ENCODE results near the gene LYPD6. TPM values are rescaled to one million over a fixed set of nuclear protein-coding genes. Genes with fewer than 3 reads are reported as not detected.
A peak's percentile ranks its signal among the peaks of the same experiment; 100 is the strongest.

The LYPD6 gene
- polyA plus RNA-seq, 1 of the 3 experiments (the other 2 are of a cell fraction), result 8.1 TPM

DNA sequence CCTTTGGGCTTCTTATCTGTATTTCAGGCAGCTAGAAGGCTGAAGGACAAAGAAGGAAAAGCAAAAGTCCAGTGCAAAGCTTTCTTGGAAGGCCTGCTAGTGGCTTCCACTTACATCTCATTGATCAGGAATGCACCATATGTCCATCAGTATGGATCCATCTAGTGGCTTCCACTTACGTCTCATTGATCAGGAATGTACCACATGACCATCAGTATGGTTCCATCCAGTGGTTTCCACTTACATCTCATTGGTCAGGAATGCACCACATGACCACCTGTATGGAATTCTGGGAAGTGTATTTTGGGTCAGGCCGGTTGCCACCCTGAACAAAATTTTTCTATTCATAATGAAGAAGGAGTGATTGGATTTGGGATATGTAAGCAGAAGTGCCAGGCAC, 70.6 kb downstream of the LYPD6 start:
- ChIA-PET POLR2A (no interaction called here), CTCF (no interaction called here)
- H3K9me3 ChIP-seq, result no peaks in the 10 kb centered on the region
- TF ChIP-seq, protein P1, sequence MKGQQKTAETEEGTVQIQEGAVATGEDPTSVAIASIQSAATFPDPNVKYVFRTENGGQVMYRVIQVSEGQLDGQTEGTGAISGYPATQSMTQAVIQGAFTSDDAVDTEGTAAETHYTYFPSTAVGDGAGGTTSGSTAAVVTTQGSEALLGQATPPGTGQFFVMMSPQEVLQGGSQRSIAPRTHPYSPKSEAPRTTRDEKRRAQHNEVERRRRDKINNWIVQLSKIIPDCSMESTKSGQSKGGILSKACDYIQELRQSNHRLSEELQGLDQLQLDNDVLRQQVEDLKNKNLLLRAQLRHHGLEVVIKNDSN (IDR thresholded peaks at IDR 0.05; ENCODE audit: borderline replicate concordance, low read depth), result peak; percentile 80
- TF ChIP-seq EP300 (IDR thresholded peaks at IDR 0.05; ENCODE audit: borderline replicate concordance in 1 of 2, low read depth in 1 of 2, low read length in 1 of 2), result no peak
- peak; percentile 34; the same call in 1 of the 2 replicates for TF ChIP-seq TCF12 (IDR thresholded peaks at IDR 0.05)
- no peaks in the 10 kb centered on the region for H3K79me2 ChIP-seq (ENCODE audit: insufficient read depth)
- DNase-seq, result no peak
- H3F3A ChIP-seq (replicated peaks; ENCODE audit: insufficient read depth), result peaks cover 3% of the 10 kb centered on the region
- WGBS (ENCODE audit: low lambda C conversion rate), result 84% methylated on average over 2 of the region's 2 CpGs
- H3K36me3 ChIP-seq (replicated peaks in 1 of 2; ENCODE audit: control insufficient read depth in 1 of 2, insufficient read depth in 2 of 2, low read length in 1 of 2), result no peaks in the 10 kb centered on the region
- H3K4me2 ChIP-seq, result no peak overlapping the region
- H3K9me2 ChIP-seq, result no peaks in the 10 kb centered on the region
- H2AFZ ChIP-seq (ENCODE audit: low read depth), result no peak overlapping the region
- no peak overlapping the region for H3K9ac ChIP-seq
- no peaks in the 10 kb centered on the region for H3K4me1 ChIP-seq (ENCODE audit: control insufficient read depth in 1 of 2, insufficient read depth in 2 of 2, low read depth in 1 of 2, low read length in 1 of 2)
- H3K27ac ChIP-seq (ENCODE audit: low read depth in 2 of 2, low read length in 1 of 2), result no peak overlapping the region
- no peak overlapping the region for H3K4me3 ChIP-seq (ENCODE audit: low read depth in 2 of 2, low read length in 1 of 2)
- H4K20me1 ChIP-seq (ENCODE audit: insufficient read depth), result no peaks in the 10 kb centered on the region
- H3K27me3 ChIP-seq (ENCODE audit: insufficient read depth), result no peaks in the 10 kb centered on the region

DNA sequence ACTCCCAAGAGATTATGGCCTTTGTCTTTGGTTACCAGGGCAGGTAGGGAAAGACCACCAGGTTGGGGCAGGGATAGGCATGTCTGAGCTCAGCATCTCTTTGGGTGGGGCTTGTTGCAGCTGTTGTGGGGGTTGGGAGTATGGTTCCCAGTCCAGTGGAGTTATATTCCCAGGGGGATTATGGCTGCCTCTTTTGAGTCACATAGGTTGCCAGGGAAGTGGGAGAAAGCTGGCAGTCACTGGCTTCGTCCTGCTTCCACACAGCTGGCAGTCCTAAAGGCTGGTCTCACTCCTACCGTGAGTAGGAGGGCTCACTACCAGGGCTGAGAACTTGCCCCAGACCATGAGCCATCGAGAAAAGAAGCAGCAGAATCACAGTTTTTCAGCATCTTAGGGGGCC, 79.1 kb downstream of the LYPD6 start:
- Histone ChIP-seq H3K9ac (no peak overlapping the region), H2AFZ (ENCODE audit: low read depth) (no peak overlapping the region), H3K79me2 (ENCODE audit: insufficient read depth) (no peaks in the 10 kb centered on the region), H3K9me2 (no peaks in the 10 kb centered on the region), H3K4me1 (ENCODE audit: control insufficient read depth in 1 of 2, insufficient read depth in 2 of 2, low read depth in 1 of 2, low read length in 1 of 2) (no peaks in the 10 kb centered on the region), H3K4me3 (ENCODE audit: low read depth in 2 of 2, low read length in 1 of 2) (no peak overlapping the region), H3K27me3 (ENCODE audit: insufficient read depth) (no peaks in the 10 kb centered on the region), H3K4me2 (no peak overlapping the region), H3K27ac (ENCODE audit: low read depth in 2 of 2, low read length in 1 of 2) (no peak overlapping the region), H3K36me3 (replicated peaks in 1 of 2; ENCODE audit: control insufficient read depth in 1 of 2, insufficient read depth in 2 of 2, low read length in 1 of 2) (no peaks in the 10 kb centered on the region), H3K9me3 (no peaks in the 10 kb centered on the region), H4K20me1 (ENCODE audit: insufficient read depth) (no peaks in the 10 kb centered on the region), H3F3A (replicated peaks; ENCODE audit: insufficient read depth) (peaks cover 10% of the 10 kb centered on the region)
- no peak for DNase-seq
- 83% methylated on average over 2 of the region's 3 CpGs for WGBS (ENCODE audit: low lambda C conversion rate)
- ChIA-PET CTCF (interaction anchor here (1.1 kb wide), 1 partner anchor 393 kb away, joined by 3 read pairs; no protein-coding TSS in a partner anchor), POLR2A (no interaction called here)
- TF ChIP-seq, protein P2, sequence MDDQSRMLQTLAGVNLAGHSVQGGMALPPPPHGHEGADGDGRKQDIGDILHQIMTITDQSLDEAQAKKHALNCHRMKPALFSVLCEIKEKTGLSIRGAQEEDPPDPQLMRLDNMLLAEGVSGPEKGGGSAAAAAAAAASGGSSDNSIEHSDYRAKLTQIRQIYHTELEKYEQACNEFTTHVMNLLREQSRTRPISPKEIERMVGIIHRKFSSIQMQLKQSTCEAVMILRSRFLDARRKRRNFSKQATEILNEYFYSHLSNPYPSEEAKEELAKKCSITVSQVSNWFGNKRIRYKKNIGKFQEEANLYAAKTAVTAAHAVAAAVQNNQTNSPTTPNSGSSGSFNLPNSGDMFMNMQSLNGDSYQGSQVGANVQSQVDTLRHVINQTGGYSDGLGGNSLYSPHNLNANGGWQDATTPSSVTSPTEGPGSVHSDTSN (IDR thresholded peaks at IDR 0.05), result no peak
- TF ChIP-seq, protein P3, sequence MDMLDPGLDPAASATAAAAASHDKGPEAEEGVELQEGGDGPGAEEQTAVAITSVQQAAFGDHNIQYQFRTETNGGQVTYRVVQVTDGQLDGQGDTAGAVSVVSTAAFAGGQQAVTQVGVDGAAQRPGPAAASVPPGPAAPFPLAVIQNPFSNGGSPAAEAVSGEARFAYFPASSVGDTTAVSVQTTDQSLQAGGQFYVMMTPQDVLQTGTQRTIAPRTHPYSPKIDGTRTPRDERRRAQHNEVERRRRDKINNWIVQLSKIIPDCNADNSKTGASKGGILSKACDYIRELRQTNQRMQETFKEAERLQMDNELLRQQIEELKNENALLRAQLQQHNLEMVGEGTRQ (IDR thresholded peaks at IDR 0.05; ENCODE audit: borderline replicate concordance, low read depth, low read length), result no peak
- no peak for TF ChIP-seq GATA2 (CRISPR knock-in tag; IDR thresholded peaks at IDR 0.05)
- no peak for TF ChIP-seq SIN3A (IDR thresholded peaks at IDR 0.05; ENCODE audit: borderline replicate concordance, low read depth, low read length)
- no peak for TF ChIP-seq POLR2AphosphoS5 (IDR thresholded peaks at IDR 0.05; ENCODE audit: low read depth, low read length)
- no peak for TF ChIP-seq RXRA (IDR thresholded peaks at IDR 0.05; ENCODE audit: borderline replicate concordance, low read depth)
- no peak for TF ChIP-seq TCF12 (IDR thresholded peaks at IDR 0.05)
- TF ChIP-seq RCOR1 (IDR thresholded peaks at IDR 0.05; ENCODE audit: low read length), result no peak
- TF ChIP-seq, protein P4, sequence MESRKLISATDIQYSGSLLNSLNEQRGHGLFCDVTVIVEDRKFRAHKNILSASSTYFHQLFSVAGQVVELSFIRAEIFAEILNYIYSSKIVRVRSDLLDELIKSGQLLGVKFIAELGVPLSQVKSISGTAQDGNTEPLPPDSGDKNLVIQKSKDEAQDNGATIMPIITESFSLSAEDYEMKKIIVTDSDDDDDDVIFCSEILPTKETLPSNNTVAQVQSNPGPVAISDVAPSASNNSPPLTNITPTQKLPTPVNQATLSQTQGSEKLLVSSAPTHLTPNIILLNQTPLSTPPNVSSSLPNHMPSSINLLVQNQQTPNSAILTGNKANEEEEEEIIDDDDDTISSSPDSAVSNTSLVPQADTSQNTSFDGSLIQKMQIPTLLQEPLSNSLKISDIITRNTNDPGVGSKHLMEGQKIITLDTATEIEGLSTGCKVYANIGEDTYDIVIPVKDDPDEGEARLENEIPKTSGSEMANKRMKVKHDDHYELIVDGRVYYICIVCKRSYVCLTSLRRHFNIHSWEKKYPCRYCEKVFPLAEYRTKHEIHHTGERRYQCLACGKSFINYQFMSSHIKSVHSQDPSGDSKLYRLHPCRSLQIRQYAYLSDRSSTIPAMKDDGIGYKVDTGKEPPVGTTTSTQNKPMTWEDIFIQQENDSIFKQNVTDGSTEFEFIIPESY (IDR thresholded peaks at IDR 0.05; ENCODE audit: borderline replicate concordance, low read depth), result no peak
- no peak for TF ChIP-seq TAF1 (IDR thresholded peaks at IDR 0.05; ENCODE audit: borderline replicate concordance, low read depth, low read length)
- no peak for TF ChIP-seq MXI1 (IDR thresholded peaks at IDR 0.05; ENCODE audit: low read depth, low read length)
- TF ChIP-seq, protein P5, sequence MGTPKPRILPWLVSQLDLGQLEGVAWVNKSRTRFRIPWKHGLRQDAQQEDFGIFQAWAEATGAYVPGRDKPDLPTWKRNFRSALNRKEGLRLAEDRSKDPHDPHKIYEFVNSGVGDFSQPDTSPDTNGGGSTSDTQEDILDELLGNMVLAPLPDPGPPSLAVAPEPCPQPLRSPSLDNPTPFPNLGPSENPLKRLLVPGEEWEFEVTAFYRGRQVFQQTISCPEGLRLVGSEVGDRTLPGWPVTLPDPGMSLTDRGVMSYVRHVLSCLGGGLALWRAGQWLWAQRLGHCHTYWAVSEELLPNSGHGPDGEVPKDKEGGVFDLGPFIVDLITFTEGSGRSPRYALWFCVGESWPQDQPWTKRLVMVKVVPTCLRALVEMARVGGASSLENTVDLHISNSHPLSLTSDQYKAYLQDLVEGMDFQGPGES (IDR thresholded peaks at IDR 0.05; ENCODE audit: low read depth, low read length), result no peak
- TF ChIP-seq, protein P6, sequence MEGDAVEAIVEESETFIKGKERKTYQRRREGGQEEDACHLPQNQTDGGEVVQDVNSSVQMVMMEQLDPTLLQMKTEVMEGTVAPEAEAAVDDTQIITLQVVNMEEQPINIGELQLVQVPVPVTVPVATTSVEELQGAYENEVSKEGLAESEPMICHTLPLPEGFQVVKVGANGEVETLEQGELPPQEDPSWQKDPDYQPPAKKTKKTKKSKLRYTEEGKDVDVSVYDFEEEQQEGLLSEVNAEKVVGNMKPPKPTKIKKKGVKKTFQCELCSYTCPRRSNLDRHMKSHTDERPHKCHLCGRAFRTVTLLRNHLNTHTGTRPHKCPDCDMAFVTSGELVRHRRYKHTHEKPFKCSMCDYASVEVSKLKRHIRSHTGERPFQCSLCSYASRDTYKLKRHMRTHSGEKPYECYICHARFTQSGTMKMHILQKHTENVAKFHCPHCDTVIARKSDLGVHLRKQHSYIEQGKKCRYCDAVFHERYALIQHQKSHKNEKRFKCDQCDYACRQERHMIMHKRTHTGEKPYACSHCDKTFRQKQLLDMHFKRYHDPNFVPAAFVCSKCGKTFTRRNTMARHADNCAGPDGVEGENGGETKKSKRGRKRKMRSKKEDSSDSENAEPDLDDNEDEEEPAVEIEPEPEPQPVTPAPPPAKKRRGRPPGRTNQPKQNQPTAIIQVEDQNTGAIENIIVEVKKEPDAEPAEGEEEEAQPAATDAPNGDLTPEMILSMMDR (IDR thresholded peaks at IDR 0.05), result no peak
